ENCODE data around the gene ANO6.

Gene ANO6

GRCh38 chr12:45182511-45182910, 33.4 kb upstream of the ANO6 start:
- in situ Hi-C loops (cut with MboI; ENCODE audit: low sequenced_read_pairs, unreplicated experiment) = no loop called here
- no peak for TF ChIP-seq CTCF (IDR thresholded peaks at IDR 0.05; ENCODE audit: borderline replicate concordance, control extremely low read depth, extremely low read depth, insufficient read depth, missing control alignments)

GRCh38 chr12:45183246-45183645, 32.6 kb upstream of the ANO6 start:
- no peak for DNase-seq (ENCODE audit: low spot score)
- in situ Hi-C loops (cut with MboI; ENCODE audit: low sequenced_read_pairs, unreplicated experiment) = no loop called here
- TF ChIP-seq CTCF (IDR thresholded peaks at IDR 0.05; ENCODE audit: borderline replicate concordance, control extremely low read depth, extremely low read depth, insufficient read depth, missing control alignments) = no peak

More at GRCh38 chr12:45182511-45182910, 33.4 kb upstream of the ANO6 start:
- DNase-seq (ENCODE audit: low spot score) = no peak

- no peak for DNase-seq (ENCODE audit: low spot score)
- in situ Hi-C loops (cut with MboI; ENCODE audit: low sequenced_read_pairs, unreplicated experiment) = no loop called here
- no peak for TF ChIP-seq CTCF (IDR thresholded peaks at IDR 0.05; ENCODE audit: borderline replicate concordance, control extremely low read depth, extremely low read depth, insufficient read depth, missing control alignments)
Measured at GRCh38 chr12:45184147-45184963, 31.5 kb upstream of the ANO6 start.

- no peak for DNase-seq (ENCODE audit: low spot score)
- in situ Hi-C loops (cut with MboI; ENCODE audit: low sequenced_read_pairs, unreplicated experiment) = no loop called here
Measured at GRCh38 chr12:45186762-45187161, 29.1 kb upstream of the ANO6 start.

GRCh38 chr12:45189766-45190403, 26.0 kb upstream of the ANO6 start:
- TF ChIP-seq CTCF (IDR thresholded peaks at IDR 0.05; ENCODE audit: borderline replicate concordance, control extremely low read depth, extremely low read depth, insufficient read depth, missing control alignments) = no peak
- DNase-seq (ENCODE audit: low spot score) = no peak
- in situ Hi-C loops (cut with MboI; ENCODE audit: low sequenced_read_pairs, unreplicated experiment) = no loop called here

More at GRCh38 chr12:45186762-45187161, 29.1 kb upstream of the ANO6 start:
- TF ChIP-seq CTCF (IDR thresholded peaks at IDR 0.05; ENCODE audit: borderline replicate concordance, control extremely low read depth, extremely low read depth, insufficient read depth, missing control alignments) = no peak

GRCh38 chr12:45191239-45191638, 24.7 kb upstream of the ANO6 start:
- in situ Hi-C loops (cut with MboI; ENCODE audit: low sequenced_read_pairs, unreplicated experiment) = no loop called here
- TF ChIP-seq CTCF (IDR thresholded peaks at IDR 0.05; ENCODE audit: borderline replicate concordance, control extremely low read depth, extremely low read depth, insufficient read depth, missing control alignments) = no peak
- no peak for DNase-seq (ENCODE audit: low spot score)
